Activated T-cell treated with anti-CD3 and anti-CD28 coated beads, Interleukin-2, amount 50 U/mL, for 4 hours (primary cell): ENCODE measurements around the gene NUFIP2. TPM values are rescaled to one million over a fixed set of nuclear protein-coding genes. Genes with fewer than 3 reads are reported as not detected.
A peak's percentile ranks its signal among the peaks of the same experiment; 100 is the strongest.
"Not testable (repeated sequence)": the region's sequence is repeated elsewhere in the genome, so short reads cannot be mapped to it uniquely, and the experiment has no call there.

Experiments
- ATAC-seq, 2 donors: fragments of 200-7000 bp; cut with Tn5 transposase; one replicate each; pipeline ENCODE4 v1.10.0; 2021
- DNase-seq: peaks from one replicate; pipeline ENCODE4 v3.0.0-alpha.2; 2020
- H3K27me3 Mint-ChIP-seq: one replicate; pipeline ENCODE4 v1.8.0; 2021; ENCODE audit warnings: low read depth, mixed read lengths
- H3K36me3 Mint-ChIP-seq: one replicate; pipeline ENCODE4 v1.8.0; 2022; ENCODE audit warnings: mixed read lengths; ENCODE audit not compliant: insufficient read depth
- H3K4me1 Mint-ChIP-seq: one replicate; pipeline ENCODE4 v1.8.0; 2021; ENCODE audit warnings: low read depth, mixed read lengths
- H3K4me3 Mint-ChIP-seq: one replicate; pipeline ENCODE4 v1.8.0; 2021; ENCODE audit warnings: mild to moderate bottlenecking, moderate library complexity, mixed read lengths
- H3K9me3 Mint-ChIP-seq: one replicate; pipeline ENCODE4 v1.8.0; 2021; ENCODE audit warnings: mixed read lengths
- total RNA-seq, 3 donors: library from RNA; stranded (reverse); gene quantifications; one replicate each; pipeline ENCODE4 v1.2.1, GENCODE V29; 2021

Gene NUFIP2, protein sequence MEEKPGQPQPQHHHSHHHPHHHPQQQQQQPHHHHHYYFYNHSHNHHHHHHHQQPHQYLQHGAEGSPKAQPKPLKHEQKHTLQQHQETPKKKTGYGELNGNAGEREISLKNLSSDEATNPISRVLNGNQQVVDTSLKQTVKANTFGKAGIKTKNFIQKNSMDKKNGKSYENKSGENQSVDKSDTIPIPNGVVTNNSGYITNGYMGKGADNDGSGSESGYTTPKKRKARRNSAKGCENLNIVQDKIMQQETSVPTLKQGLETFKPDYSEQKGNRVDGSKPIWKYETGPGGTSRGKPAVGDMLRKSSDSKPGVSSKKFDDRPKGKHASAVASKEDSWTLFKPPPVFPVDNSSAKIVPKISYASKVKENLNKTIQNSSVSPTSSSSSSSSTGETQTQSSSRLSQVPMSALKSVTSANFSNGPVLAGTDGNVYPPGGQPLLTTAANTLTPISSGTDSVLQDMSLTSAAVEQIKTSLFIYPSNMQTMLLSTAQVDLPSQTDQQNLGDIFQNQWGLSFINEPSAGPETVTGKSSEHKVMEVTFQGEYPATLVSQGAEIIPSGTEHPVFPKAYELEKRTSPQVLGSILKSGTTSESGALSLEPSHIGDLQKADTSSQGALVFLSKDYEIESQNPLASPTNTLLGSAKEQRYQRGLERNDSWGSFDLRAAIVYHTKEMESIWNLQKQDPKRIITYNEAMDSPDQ
- 10 to 100 TPM; 59.6 to 63.4 (median 60.9) TPM for total RNA-seq

- Mint-ChIP-seq H3K9me3 (no peaks in the 10 kb centered on the region), H3K4me3 (peak within 1 kb of the TSS; percentile 100), H3K4me1 (peaks cover 30% of the 10 kb centered on the region), H3K36me3 (peaks cover 17% of the 10 kb centered on the region), H3K27me3 (no peaks in the 10 kb centered on the region)
- peak; percentile 91 to 93 for ATAC-seq
- DNase-seq: peak; percentile 97
Measured at GRCh38 chr17:29293890-29294579, at the start of gene NUFIP2. TSS of gene NUFIP2 (minus strand) at chr17:29294148. CDS start at chr17:29294059, 89 bp downstream.

GRCh38 chr17:29342158-29342765, 48.3 kb upstream of the NUFIP2 start:
- DNase-seq (no peak), ATAC-seq (no peak)
- H3K4me1 Mint-ChIP-seq: no peaks in the 10 kb centered on the region
- H3K9me3 Mint-ChIP-seq: no peaks in the 10 kb centered on the region
- H3K27me3 Mint-ChIP-seq: no peaks in the 10 kb centered on the region
- H3K4me3 Mint-ChIP-seq: no peak overlapping the region
- no peaks in the 10 kb centered on the region for H3K36me3 Mint-ChIP-seq

DNA sequence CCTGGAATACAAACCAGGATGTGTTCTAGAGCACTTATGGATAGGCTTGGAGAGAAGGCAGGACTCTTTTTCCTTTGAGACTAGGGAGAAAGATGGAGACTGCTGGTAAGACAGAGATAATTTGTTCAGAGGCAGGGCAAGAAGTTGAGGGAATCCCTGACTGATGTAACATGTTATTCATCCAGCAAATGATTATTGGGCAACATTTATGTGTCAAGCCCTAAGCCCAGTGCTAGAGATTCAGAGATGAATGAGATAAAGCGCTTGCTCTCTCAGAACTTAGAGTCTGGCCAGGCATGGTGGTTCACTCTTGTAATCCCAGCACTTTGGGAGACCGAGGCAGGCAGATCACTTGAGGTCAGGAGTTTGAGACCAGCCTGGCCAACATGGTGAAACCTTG, 47.8 kb upstream of the NUFIP2 start:
- Mint-ChIP-seq H3K9me3 (no peaks in the 10 kb centered on the region), H3K4me1 (no peaks in the 10 kb centered on the region), H3K4me3 (no peak overlapping the region), H3K36me3 (no peaks in the 10 kb centered on the region), H3K27me3 (no peaks in the 10 kb centered on the region)
- ATAC-seq: no peak
- DNase-seq: no peak

DNA sequence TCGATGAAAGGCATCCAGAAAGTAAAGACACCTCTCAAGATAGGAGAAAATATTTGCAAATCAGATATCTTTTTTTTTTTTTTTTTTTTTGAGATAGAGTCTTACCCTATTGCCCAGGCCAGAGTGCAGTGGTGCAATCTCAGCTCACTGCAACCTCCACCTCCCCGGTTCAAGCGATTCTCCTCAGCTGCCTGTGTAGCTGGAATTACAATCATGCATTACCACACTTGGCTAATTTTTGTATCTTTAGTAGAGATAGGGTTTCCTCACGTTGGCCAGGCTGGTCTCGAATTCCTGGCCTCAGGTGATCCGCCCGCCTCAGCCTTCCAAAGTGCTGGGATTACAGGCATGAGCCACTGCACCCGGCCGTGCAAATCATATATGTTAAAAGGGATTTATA, 45.1 kb upstream of the NUFIP2 start:
- H3K27me3 Mint-ChIP-seq, ATAC-seq, DNase-seq, H3K9me3 Mint-ChIP-seq, H3K36me3 Mint-ChIP-seq, H3K4me3 Mint-ChIP-seq, H3K4me1 Mint-ChIP-seq: not testable (repeated sequence)

DNA sequence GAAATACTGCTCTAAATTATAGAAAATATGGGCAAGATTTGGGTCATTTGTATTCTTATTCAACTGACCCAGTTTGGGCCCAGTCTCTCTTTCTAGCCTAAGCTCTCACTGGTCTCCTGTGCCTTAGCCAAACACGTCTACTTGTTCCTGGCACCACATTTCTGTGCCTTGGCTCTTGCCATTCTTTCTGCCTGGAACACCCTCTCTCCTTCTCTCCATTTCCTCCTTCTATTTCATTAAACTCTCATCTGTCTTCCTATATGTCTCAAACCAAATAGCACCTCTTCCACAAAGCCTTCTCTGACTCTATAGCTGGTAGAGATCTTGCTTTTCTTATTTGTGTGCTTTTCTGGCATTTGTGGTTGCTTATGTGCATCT, 37.7 kb upstream of the NUFIP2 start:
- ATAC-seq (no peak), DNase-seq (no peak)
- H3K4me3 Mint-ChIP-seq: no peak overlapping the region
- H3K36me3 Mint-ChIP-seq: no peaks in the 10 kb centered on the region
- no peaks in the 10 kb centered on the region for H3K9me3 Mint-ChIP-seq
- no peaks in the 10 kb centered on the region for H3K27me3 Mint-ChIP-seq
- no peaks in the 10 kb centered on the region for H3K4me1 Mint-ChIP-seq

DNA sequence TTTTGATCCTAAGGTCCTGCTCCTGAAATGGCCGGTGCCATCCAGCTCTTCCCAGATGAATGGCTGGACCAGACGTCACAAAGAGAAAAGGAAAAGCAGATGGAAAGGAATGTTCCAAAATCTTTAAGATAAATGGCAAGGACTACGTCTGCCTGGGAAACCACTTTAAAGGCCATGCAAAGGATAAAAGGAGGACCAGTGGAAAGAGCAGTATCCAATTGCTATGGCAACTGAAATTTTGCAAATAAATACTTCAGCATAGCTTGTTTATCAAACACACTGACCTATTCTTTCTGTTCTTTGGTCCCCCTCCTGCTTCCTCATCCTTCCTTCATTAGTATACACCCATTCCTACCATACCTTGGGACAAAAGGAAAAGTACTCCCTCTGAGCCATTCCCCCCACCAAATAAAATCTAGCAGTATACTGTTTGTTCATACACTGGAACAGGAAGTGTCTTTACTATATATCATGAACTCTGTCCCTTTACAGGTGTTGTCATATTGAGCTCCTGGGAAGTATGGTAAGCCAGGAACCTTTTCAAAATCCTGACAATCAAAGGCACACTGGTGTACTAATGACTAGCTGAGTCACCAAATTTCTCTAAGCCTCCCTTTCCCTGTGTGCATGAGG, 37.2 kb upstream of the NUFIP2 start:
- no peaks in the 10 kb centered on the region for H3K9me3 Mint-ChIP-seq
- no peak overlapping the region for H3K4me3 Mint-ChIP-seq
- H3K36me3 Mint-ChIP-seq: no peaks in the 10 kb centered on the region
- DNase-seq (no peak), ATAC-seq (no peak)
- no peaks in the 10 kb centered on the region for H3K4me1 Mint-ChIP-seq
- H3K27me3 Mint-ChIP-seq: no peaks in the 10 kb centered on the region

GRCh38 chr17:29327412-29327811, 33.5 kb upstream of the NUFIP2 start:
- H3K4me1 Mint-ChIP-seq: no peaks in the 10 kb centered on the region
- H3K9me3 Mint-ChIP-seq: no peaks in the 10 kb centered on the region
- DNase-seq (no peak), ATAC-seq (no peak)
- H3K36me3 Mint-ChIP-seq: no peaks in the 10 kb centered on the region
- H3K4me3 Mint-ChIP-seq: no peak overlapping the region
- H3K27me3 Mint-ChIP-seq: no peaks in the 10 kb centered on the region

GRCh38 chr17:29326023-29326813, 32.3 kb upstream of the NUFIP2 start:
- Mint-ChIP-seq H3K4me3 (no peak overlapping the region), H3K9me3 (no peaks in the 10 kb centered on the region), H3K36me3 (no peaks in the 10 kb centered on the region), H3K4me1 (no peaks in the 10 kb centered on the region), H3K27me3 (no peaks in the 10 kb centered on the region)
- ATAC-seq (no peak), DNase-seq (no peak)

DNA sequence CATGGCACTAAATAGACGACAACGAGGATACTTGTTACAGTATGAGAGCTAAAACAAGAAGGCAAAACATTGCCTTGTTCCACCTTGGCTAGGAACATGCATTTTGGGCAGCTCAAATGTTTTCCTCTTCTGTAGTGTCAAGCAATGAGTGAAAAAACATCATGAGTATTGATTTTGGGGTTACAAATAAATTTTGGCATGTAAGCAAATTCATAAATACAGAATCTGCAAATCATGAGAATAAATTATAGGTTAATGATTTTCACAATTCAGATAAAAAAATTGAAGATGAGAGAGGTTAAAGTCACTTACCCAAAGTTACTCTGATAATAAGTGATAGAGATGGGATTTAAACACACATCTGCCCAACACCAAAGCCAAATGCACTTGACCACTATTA, 28.4 kb upstream of the NUFIP2 start:
- H3K4me3 Mint-ChIP-seq: no peak overlapping the region
- H3K36me3 Mint-ChIP-seq: no peaks in the 10 kb centered on the region
- DNase-seq (no peak), ATAC-seq (no peak)
- H3K4me1 Mint-ChIP-seq: no peaks in the 10 kb centered on the region
- H3K27me3 Mint-ChIP-seq: no peaks in the 10 kb centered on the region
- H3K9me3 Mint-ChIP-seq: no peaks in the 10 kb centered on the region

GRCh38 chr17:29303386-29303785, 9.4 kb upstream of the NUFIP2 start:
- ATAC-seq (no peak), DNase-seq (no peak)
- Mint-ChIP-seq H3K4me1 (peaks cover 3% of the 10 kb centered on the region), H3K9me3 (no peaks in the 10 kb centered on the region), H3K4me3 (no peak overlapping the region), H3K36me3 (no peaks in the 10 kb centered on the region), H3K27me3 (no peaks in the 10 kb centered on the region)

GRCh38 chr17:29299031-29299430, 5.1 kb upstream of the NUFIP2 start:
- peaks cover 8% of the 10 kb centered on the region for H3K4me1 Mint-ChIP-seq
- H3K4me3 Mint-ChIP-seq: no peak overlapping the region
- ATAC-seq: no peak
- no peaks in the 10 kb centered on the region for H3K36me3 Mint-ChIP-seq
- DNase-seq: no peak
- no peaks in the 10 kb centered on the region for H3K9me3 Mint-ChIP-seq
- H3K27me3 Mint-ChIP-seq: no peaks in the 10 kb centered on the region

DNA sequence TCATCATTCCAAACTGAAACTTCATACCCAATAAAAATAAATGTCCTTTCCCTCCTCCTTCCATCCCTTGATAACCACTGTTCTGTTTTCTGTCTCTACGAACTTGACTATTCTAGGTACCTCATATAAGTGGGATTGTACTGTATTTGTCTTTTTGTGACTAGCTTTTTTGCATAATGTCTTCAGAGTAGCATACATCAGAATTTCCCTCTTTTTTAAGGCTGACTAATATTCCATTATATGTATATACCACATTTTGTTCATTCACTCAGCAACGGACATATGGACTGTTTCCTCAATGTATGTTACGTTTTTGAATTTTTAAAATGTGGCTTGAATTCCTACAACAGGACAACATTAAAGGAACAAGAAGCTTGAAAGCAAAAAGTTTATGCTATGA, 1.5 kb upstream of the NUFIP2 start:
- peaks cover 18% of the 10 kb centered on the region for H3K4me1 Mint-ChIP-seq
- peaks cover 13% of the 10 kb centered on the region for H3K36me3 Mint-ChIP-seq
- no peak for ATAC-seq
- peak overlapping the region; percentile 63 for H3K4me3 Mint-ChIP-seq
- no peak for DNase-seq
- H3K27me3 Mint-ChIP-seq: no peaks in the 10 kb centered on the region
- no peaks in the 10 kb centered on the region for H3K9me3 Mint-ChIP-seq

- no peaks in the 10 kb centered on the region for H3K9me3 Mint-ChIP-seq
- H3K4me3 Mint-ChIP-seq: peak overlapping the region; percentile 100
- peaks cover 15% of the 10 kb centered on the region for H3K36me3 Mint-ChIP-seq
- DNase-seq: no peak
- ATAC-seq: no peak
- peaks cover 25% of the 10 kb centered on the region for H3K4me1 Mint-ChIP-seq
- H3K27me3 Mint-ChIP-seq: no peaks in the 10 kb centered on the region
Measured at GRCh38 chr17:29294580-29294900, 592 bp upstream of the NUFIP2 start.
